HL-60 (cell line): ENCODE data around the gene SVIL.

Experiments
- GABPA ChIP-seq: IDR thresholded peaks from 2 replicates; pipeline ENCODE4 v1.6.1; 2012; ENCODE audit warnings: low read depth
- POLR2AphosphoS5 ChIP-seq: IDR thresholded peaks from 2 replicates; pipeline ENCODE4 v1.6.1; 2012; ENCODE audit warnings: low read depth
- SPI1 ChIP-seq: IDR thresholded peaks from 2 replicates; pipeline ENCODE4 v1.6.1; 2012; ENCODE audit warnings: low read depth, mild to moderate bottlenecking, borderline replicate concordance
- TF ChIP-seq, protein P1 (sequence below): IDR thresholded peaks from one replicate; pipeline ENCODE4 v1.5.1; 2011; ENCODE audit warnings: low read length, control low read depth, inconsistent platforms; ENCODE audit not compliant: insufficient read depth
- TF ChIP-seq, protein P2 (sequence below): IDR thresholded peaks from 2 replicates; pipeline ENCODE4 v1.6.1; 2012; ENCODE audit warnings: low read depth; ENCODE audit not compliant: insufficient replicate concordance

DNA sequence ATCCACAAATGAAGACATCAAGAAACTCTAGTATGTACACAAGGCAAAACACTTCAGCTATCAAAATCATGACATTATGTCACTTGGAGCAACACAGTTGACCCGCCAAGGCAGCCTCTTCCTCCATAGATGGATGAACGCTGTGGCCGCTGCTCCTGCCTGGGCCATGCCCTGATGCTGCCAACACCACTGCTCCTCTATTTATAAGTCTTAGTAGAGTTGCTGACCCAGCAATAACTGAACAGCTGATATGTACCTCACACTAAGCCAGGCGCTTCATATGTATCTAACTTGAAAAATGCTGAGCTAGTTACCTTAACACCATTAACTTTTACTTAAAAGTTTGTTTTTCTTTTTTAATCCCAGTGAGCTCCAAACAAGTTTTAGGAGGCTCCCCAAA, 214.0 kb downstream of the SVIL start:
- TF ChIP-seq, protein P1, sequence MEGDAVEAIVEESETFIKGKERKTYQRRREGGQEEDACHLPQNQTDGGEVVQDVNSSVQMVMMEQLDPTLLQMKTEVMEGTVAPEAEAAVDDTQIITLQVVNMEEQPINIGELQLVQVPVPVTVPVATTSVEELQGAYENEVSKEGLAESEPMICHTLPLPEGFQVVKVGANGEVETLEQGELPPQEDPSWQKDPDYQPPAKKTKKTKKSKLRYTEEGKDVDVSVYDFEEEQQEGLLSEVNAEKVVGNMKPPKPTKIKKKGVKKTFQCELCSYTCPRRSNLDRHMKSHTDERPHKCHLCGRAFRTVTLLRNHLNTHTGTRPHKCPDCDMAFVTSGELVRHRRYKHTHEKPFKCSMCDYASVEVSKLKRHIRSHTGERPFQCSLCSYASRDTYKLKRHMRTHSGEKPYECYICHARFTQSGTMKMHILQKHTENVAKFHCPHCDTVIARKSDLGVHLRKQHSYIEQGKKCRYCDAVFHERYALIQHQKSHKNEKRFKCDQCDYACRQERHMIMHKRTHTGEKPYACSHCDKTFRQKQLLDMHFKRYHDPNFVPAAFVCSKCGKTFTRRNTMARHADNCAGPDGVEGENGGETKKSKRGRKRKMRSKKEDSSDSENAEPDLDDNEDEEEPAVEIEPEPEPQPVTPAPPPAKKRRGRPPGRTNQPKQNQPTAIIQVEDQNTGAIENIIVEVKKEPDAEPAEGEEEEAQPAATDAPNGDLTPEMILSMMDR, result no peak
- TF ChIP-seq POLR2AphosphoS5 (no peak), SPI1 (no peak), GABPA (no peak)
- TF ChIP-seq, protein P2, sequence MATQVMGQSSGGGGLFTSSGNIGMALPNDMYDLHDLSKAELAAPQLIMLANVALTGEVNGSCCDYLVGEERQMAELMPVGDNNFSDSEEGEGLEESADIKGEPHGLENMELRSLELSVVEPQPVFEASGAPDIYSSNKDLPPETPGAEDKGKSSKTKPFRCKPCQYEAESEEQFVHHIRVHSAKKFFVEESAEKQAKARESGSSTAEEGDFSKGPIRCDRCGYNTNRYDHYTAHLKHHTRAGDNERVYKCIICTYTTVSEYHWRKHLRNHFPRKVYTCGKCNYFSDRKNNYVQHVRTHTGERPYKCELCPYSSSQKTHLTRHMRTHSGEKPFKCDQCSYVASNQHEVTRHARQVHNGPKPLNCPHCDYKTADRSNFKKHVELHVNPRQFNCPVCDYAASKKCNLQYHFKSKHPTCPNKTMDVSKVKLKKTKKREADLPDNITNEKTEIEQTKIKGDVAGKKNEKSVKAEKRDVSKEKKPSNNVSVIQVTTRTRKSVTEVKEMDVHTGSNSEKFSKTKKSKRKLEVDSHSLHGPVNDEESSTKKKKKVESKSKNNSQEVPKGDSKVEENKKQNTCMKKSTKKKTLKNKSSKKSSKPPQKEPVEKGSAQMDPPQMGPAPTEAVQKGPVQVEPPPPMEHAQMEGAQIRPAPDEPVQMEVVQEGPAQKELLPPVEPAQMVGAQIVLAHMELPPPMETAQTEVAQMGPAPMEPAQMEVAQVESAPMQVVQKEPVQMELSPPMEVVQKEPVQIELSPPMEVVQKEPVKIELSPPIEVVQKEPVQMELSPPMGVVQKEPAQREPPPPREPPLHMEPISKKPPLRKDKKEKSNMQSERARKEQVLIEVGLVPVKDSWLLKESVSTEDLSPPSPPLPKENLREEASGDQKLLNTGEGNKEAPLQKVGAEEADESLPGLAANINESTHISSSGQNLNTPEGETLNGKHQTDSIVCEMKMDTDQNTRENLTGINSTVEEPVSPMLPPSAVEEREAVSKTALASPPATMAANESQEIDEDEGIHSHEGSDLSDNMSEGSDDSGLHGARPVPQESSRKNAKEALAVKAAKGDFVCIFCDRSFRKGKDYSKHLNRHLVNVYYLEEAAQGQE, result no peak
